HCT116 (cell line): Measurements from ENCODE around the gene C11orf21. TPM values are rescaled to one million over a fixed set of nuclear protein-coding genes. Genes with fewer than 3 reads are reported as not detected.

ENCODE experiments used
- ATAC-seq: fragments of 200-7000 bp; cut with Tn5 transposase; 2 replicates; pipeline ENCODE4 v1.9.1; 2020; ENCODE audit warnings: mild to moderate bottlenecking, moderate library complexity
- BruUV-seq: library from RNA; stranded (reverse); fragments of 400-500 nt; replicated peaks from 2 replicates; lab custom pipeline; 2021; lab: Mats Ljungman, UMichigan
- CTCF ChIA-PET: fragments of 300-600 bp; sonication (Branson Sonifier 250); formaldehyde crosslinking; loops from one replicate; lab custom pipeline; 2021; ENCODE audit warnings: antibody characterized with exemption; lab: Charles Lee
- POLR2A ChIA-PET: fragments of 300-600, 350-600 bp; sonication (Branson Sonifier 250); formaldehyde crosslinking; loops from one replicate; lab custom pipeline; 2021; ENCODE audit warnings: antibody characterized with exemption; lab: Charles Lee
- RAD21 ChIA-PET, 2 experiments: fragments of 300-600 bp; sonication (Branson Sonifier 250); formaldehyde crosslinking; loops; one replicate each; lab custom pipeline; 2023; ENCODE audit warnings: low total read pairs in 2 of 2; ENCODE audit not compliant: uncharacterized antibody in 2 of 2, unreplicated experiment in 2 of 2, low non-redundant PET in 1 of 2; lab: Charles Lee
- DNase-seq: peaks from one replicate; pipeline ENCODE4 v3.0.0-alpha.2; 2010; ENCODE audit warnings: low read depth, low spot score
- H2AFZ ChIP-seq: fragments of 200-600 bp; shearing (Covaris generic), sonication (generic); 2 replicates; pipeline ENCODE4 v1.6.1; 2017; ENCODE audit warnings: low read depth, mixed run types, mixed read lengths, antibody characterized with exemption, low read length; ENCODE audit not compliant: poor library complexity, severe bottlenecking
- H3K27ac ChIP-seq: 2 replicates; pipeline ENCODE4 v1.5.1; 2012; ENCODE audit warnings: low read depth, low read length
- H3K27me3 ChIP-seq: fragments of 200-600 bp; sonication (generic); 2 replicates; pipeline ENCODE4 v1.6.1; 2016; ENCODE audit warnings: mixed run types, low read length, mixed read lengths; ENCODE audit not compliant: insufficient read depth
- H3K36me3 ChIP-seq, 2 experiments: fragments of 200-500 bp in 1 of 2; fragments of 200-600 bp in 1 of 2; sonication (Bioruptor generic) in 1 of 2; sonication (generic) in 1 of 2; 2 replicates each; pipeline versions ENCODE4 v1.5.1 to v1.6.1; 2014 to 2016; ENCODE audit warnings: low read length in 2 of 2, inconsistent platforms in 1 of 2, mixed read lengths in 1 of 2, mixed run types in 1 of 2; ENCODE audit not compliant: insufficient read depth in 2 of 2, control insufficient read depth in 1 of 2
- H3K4me1 ChIP-seq, 2 experiments: fragments of 200-600 bp in 1 of 2; sonication (generic) in 1 of 2; 2 replicates each; pipeline versions ENCODE4 v1.5.1 to v1.6.1; 2012 to 2017; ENCODE audit warnings: low read length in 2 of 2, inconsistent platforms in 1 of 2, mild to moderate bottlenecking in 1 of 2, mixed read lengths in 1 of 2, mixed run types in 1 of 2, moderate library complexity in 1 of 2; ENCODE audit not compliant: insufficient read depth in 2 of 2, control insufficient read depth in 1 of 2
- H3K4me2 ChIP-seq: fragments of 200-600 bp; sonication (generic); 2 replicates; pipeline ENCODE4 v1.6.1; 2017; ENCODE audit warnings: mixed run types, low read length, mixed read lengths
- H3K4me3 ChIP-seq, 2 experiments: fragments of 200-600 bp in 1 of 2; sonication (generic) in 1 of 2; replicated peaks in 1 of 2; 2 replicates each; pipeline ENCODE4 v1.5.1; 2011 to 2016; ENCODE audit warnings: low read length in 2 of 2, control low read depth in 1 of 2, low read depth in 1 of 2, mild to moderate bottlenecking in 1 of 2, mixed read lengths in 1 of 2, mixed run types in 1 of 2
- H3K79me2 ChIP-seq: fragments of 200-600 bp; sonication (generic); 2 replicates; pipeline ENCODE4 v1.6.1; 2017; ENCODE audit warnings: mild to moderate bottlenecking, mixed run types, low read length, moderate library complexity, mixed read lengths; ENCODE audit not compliant: insufficient read depth
- H3K9ac ChIP-seq: fragments of 200-600 bp; sonication (generic); 2 replicates; pipeline ENCODE4 v1.6.1; 2016; ENCODE audit warnings: low read length, mixed read lengths
- H3K9me2 ChIP-seq: fragments of 200-600 bp; sonication (generic), shearing (Covaris generic); 2 replicates; pipeline ENCODE4 v1.6.1; 2017; ENCODE audit warnings: mixed run types, mild to moderate bottlenecking, moderate library complexity; ENCODE audit not compliant: insufficient read depth
- H3K9me3 ChIP-seq, 2 experiments: fragments of 200-500 bp in 1 of 2; fragments of 200-600 bp in 1 of 2; sonication (Bioruptor generic) in 1 of 2; sonication (generic) in 1 of 2; 2 replicates each; pipeline ENCODE4 v1.6.1; 2014 to 2017; ENCODE audit warnings: low read length in 2 of 2, mixed read lengths in 2 of 2, inconsistent platforms in 1 of 2, low read depth in 1 of 2, mild to moderate bottlenecking in 1 of 2, mixed run types in 1 of 2, moderate library complexity in 1 of 2; ENCODE audit not compliant: control insufficient read depth in 1 of 2, insufficient read depth in 1 of 2
- H4K20me1 ChIP-seq: fragments of 200-600 bp; sonication (generic), shearing (Covaris generic); 2 replicates; pipeline ENCODE4 v1.6.1; 2017; ENCODE audit warnings: mixed run types, mild to moderate bottlenecking, moderate library complexity; ENCODE audit not compliant: insufficient read depth
- ATF3 ChIP-seq: IDR thresholded peaks from 2 replicates; pipeline ENCODE4 v1.6.1; 2012
- CBX3 ChIP-seq: IDR thresholded peaks from 2 replicates; pipeline ENCODE4 v1.6.1; 2012; ENCODE audit warnings: low read depth
- CEBPB ChIP-seq: IDR thresholded peaks from 2 replicates; pipeline ENCODE4 v1.6.1; 2012; ENCODE audit warnings: low read depth
- CTCF ChIP-seq, 3 experiments: fragments of 200-600 bp in 1 of 3; sonication (generic) in 1 of 3; IDR thresholded peaks in 2 of 3; conservative IDR thresholded peaks in 1 of 3; 2 replicates each; pipeline ENCODE4 v1.5.1; 2012 to 2017; ENCODE audit warnings: low read depth in 2 of 3, low read length in 2 of 3, antibody characterized with exemption in 1 of 3, borderline replicate concordance in 1 of 3, control low read depth in 1 of 3, mild to moderate bottlenecking in 1 of 3, mixed read lengths in 1 of 3, mixed run types in 1 of 3, moderate library complexity in 1 of 3; ENCODE audit not compliant: insufficient read depth in 1 of 3
- EGR1 ChIP-seq: IDR thresholded peaks from 2 replicates; pipeline ENCODE4 v1.6.1; 2012; ENCODE audit warnings: low read depth
- ELF1 ChIP-seq: IDR thresholded peaks from 2 replicates; pipeline ENCODE4 v1.6.1; 2012; ENCODE audit warnings: low read depth, borderline replicate concordance
- EZH2 ChIP-seq: fragments of 200-600 bp; sonication (generic); IDR thresholded peaks from 2 replicates; pipeline ENCODE4 v1.6.1; 2017; ENCODE audit warnings: antibody characterized with exemption, mixed run types
- EZH2phosphoT487 ChIP-seq: fragments of 200-600 bp; IDR thresholded peaks from 2 replicates; pipeline ENCODE4 v1.6.1; 2018; ENCODE audit warnings: antibody characterized with exemption, borderline replicate concordance
- FOSL1 ChIP-seq: IDR thresholded peaks from 2 replicates; pipeline ENCODE4 v1.6.1; 2012; ENCODE audit warnings: low read depth
- JUND ChIP-seq: IDR thresholded peaks from 2 replicates; pipeline ENCODE4 v1.6.1; 2012
- MAX ChIP-seq: IDR thresholded peaks from 2 replicates; pipeline ENCODE4 v1.6.1; 2012
- POLR2A ChIP-seq: IDR thresholded peaks from 2 replicates; pipeline ENCODE4 v1.7.0; 2011; ENCODE audit warnings: borderline replicate concordance; ENCODE audit not compliant: insufficient read depth, insufficient read length; ENCODE audit errors: extremely low read depth
- POLR2AphosphoS5 ChIP-seq: IDR thresholded peaks from 2 replicates; pipeline ENCODE4 v1.6.1; 2011; ENCODE audit warnings: mild to moderate bottlenecking, low read depth, low read length, moderate library complexity
- SRF ChIP-seq: IDR thresholded peaks from 2 replicates; pipeline ENCODE4 v1.6.1; 2012; ENCODE audit warnings: low read depth
- TCF7L2 ChIP-seq: IDR thresholded peaks from 2 replicates; pipeline ENCODE4 v1.7.0; 2011; ENCODE audit warnings: borderline replicate concordance, inconsistent platforms; ENCODE audit not compliant: insufficient read depth, insufficient read length; ENCODE audit errors: extremely low read depth
- YY1 ChIP-seq: IDR thresholded peaks from 2 replicates; pipeline ENCODE4 v1.6.1; 2011; ENCODE audit warnings: low read length, low read depth, moderate library complexity, mild to moderate bottlenecking; ENCODE audit not compliant: insufficient replicate concordance; ENCODE audit errors: extremely low read depth
- ZBTB33 ChIP-seq: IDR thresholded peaks from 2 replicates; pipeline ENCODE4 v1.6.1; 2011; ENCODE audit warnings: mild to moderate bottlenecking, low read length, moderate library complexity; ENCODE audit not compliant: insufficient replicate concordance; ENCODE audit errors: extremely low read depth
- ZFX ChIP-seq: fragments of 450-650 bp; IDR thresholded peaks from 2 replicates; pipeline ENCODE4 v1.6.1; 2017
- ZNF274 ChIP-seq: fragments of 200-500 bp; sonication (Bioruptor generic); IDR thresholded peaks from 2 replicates; pipeline ENCODE4 v1.6.1; 2014; ENCODE audit warnings: mild to moderate bottlenecking, low read depth, low read length, inconsistent platforms
- intact Hi-C: fragments of 100-400 bp; cut with micrococcal nuclease; formaldehyde crosslinking; loops from 2 replicates; pipeline ENCODE4 v1.10.0; 2022
- total RNA-seq: library from RNA; stranded (reverse); gene quantifications from one replicate; pipeline ENCODE4 v1.2.1, GENCODE V29; 2021; ENCODE audit not compliant: unreplicated experiment

Gene C11orf21
- total RNA-seq, 1 experiment from 2014 or later, result not detected

- TF ChIP-seq POLR2A, result no peak
- TF ChIP-seq, all 23 proteins: peak for 0
Measured at GRCh38 chr11:2251138-2251537, 50.6 kb downstream of the C11orf21 start (continued).

GRCh38 chr11:2250485-2250884, 51.2 kb downstream of the C11orf21 start:
- no peak for DNase-seq
- BruUV-seq, result no TSS peak
- Histone ChIP-seq H3K79me2 (no peaks in the 10 kb centered on the region), H3K27me3 (no peaks in the 10 kb centered on the region), H3K9ac (no peak overlapping the region), H3K9me3 (no peaks in the 10 kb centered on the region), H3K4me2 (no peak overlapping the region), H3K27ac (no peak overlapping the region), H2AFZ (no peak overlapping the region), H4K20me1 (no peaks in the 10 kb centered on the region), H3K4me1 (no peaks in the 10 kb centered on the region), H3K9me2 (no peaks in the 10 kb centered on the region), H3K4me3 (no peak overlapping the region), H3K36me3 (no peaks in the 10 kb centered on the region)
- RAD21 ChIA-PET, result no interaction called here
- no peak for ATAC-seq
- no peak for TF ChIP-seq ATF3
- TF ChIP-seq POLR2AphosphoS5, result no peak
- no peak for TF ChIP-seq CEBPB
- no peak for TF ChIP-seq ZNF274
- no peak for TF ChIP-seq YY1
- TF ChIP-seq ZFX, result no peak
- no peak for TF ChIP-seq JUND
- no peak for TF ChIP-seq ZBTB33
- no peak for TF ChIP-seq CTCF (IDR thresholded peaks at IDR 0.05 in 2 of 3, conservative IDR thresholded peaks at IDR 0.05 in 1 of 3; ENCODE audit: borderline replicate concordance in 1 of 3, insufficient read depth in 1 of 3, low read depth in 2 of 3, low read length in 2 of 3)
- TF ChIP-seq EZH2, result no peak
- no peak for TF ChIP-seq CBX3
- no peak for TF ChIP-seq EZH2phosphoT487
- no peak for TF ChIP-seq SRF
- TF ChIP-seq POLR2A, result no peak
- TF ChIP-seq MAX, result no peak
- TF ChIP-seq EGR1, result no peak
- no peak for TF ChIP-seq ELF1
- TF ChIP-seq TCF7L2, result no peak
- no peak for TF ChIP-seq FOSL1
- CTCF ChIA-PET, result no interaction called here
- POLR2A ChIA-PET, result no interaction called here
- intact Hi-C loops, result no loop called here
